Stimulated activated naive CD8-positive, alpha-beta T cell treated with anti-CD3 and anti-CD28 coated beads, Interleukin-15, Interleukin-2, amounts not matched to agents 100 ng/mL and 50 ng/mL, for 24 hours (primary cell): ENCODE results near the gene OR4D11.
"Not testable (repeated sequence)": the region's sequence is repeated elsewhere in the genome, so short reads cannot be mapped to it uniquely, and the experiment has no call there.

Experiments
- H3K27ac Mint-ChIP-seq: one replicate; pipeline ENCODE4 v1.8.0; 2021; ENCODE audit warnings: mild to moderate bottlenecking, mixed read lengths
- H3K27me3 Mint-ChIP-seq: one replicate; pipeline ENCODE4 v1.8.0; 2021; ENCODE audit warnings: mixed read lengths
- H3K36me3 Mint-ChIP-seq: one replicate; pipeline ENCODE4 v1.8.0; 2021; ENCODE audit warnings: low read depth, mixed read lengths
- H3K4me1 Mint-ChIP-seq: one replicate; pipeline ENCODE4 v1.8.0; 2021; ENCODE audit warnings: low read depth, mixed read lengths
- H3K4me3 Mint-ChIP-seq: one replicate; pipeline ENCODE4 v1.8.0; 2021; ENCODE audit warnings: mild to moderate bottlenecking, mixed read lengths
- H3K9me3 Mint-ChIP-seq: one replicate; pipeline ENCODE4 v1.8.0; 2021; ENCODE audit warnings: mixed read lengths

OR4D11 gene

DNA sequence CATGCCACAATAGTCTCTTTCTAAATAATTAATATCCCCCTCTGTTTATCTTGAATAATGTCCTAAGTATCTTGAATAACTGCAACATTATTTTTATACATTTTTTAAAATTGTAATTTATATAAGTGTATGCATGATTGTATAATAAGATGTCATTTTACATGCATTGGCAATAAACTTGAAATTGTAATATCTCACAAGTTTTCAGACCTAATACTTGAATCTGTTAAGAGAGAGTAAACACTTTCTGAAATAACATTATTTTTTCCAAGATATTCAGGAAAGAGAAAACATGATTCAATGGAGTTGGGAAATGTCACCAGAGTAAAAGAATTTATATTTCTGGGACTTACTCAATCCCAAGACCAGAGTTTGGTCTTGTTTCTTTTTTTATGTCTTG, at the start of gene OR4D11:
Gene OR4D11, plus strand, starts transcription at position 301 of the 400 bp plus-strand sequence. Its CDS starts 0 bp downstream, at position 301.
- peaks cover 4% of the 10 kb centered on the region for H3K27me3 Mint-ChIP-seq
- H3K4me3 Mint-ChIP-seq = no peak within 1 kb of the TSS
- no peaks in the 10 kb centered on the region for H3K36me3 Mint-ChIP-seq
- H3K4me1 Mint-ChIP-seq = peaks cover 4% of the 10 kb centered on the region
- no peaks in the 10 kb centered on the region for H3K9me3 Mint-ChIP-seq
- no peak within 1 kb of the TSS for H3K27ac Mint-ChIP-seq

DNA sequence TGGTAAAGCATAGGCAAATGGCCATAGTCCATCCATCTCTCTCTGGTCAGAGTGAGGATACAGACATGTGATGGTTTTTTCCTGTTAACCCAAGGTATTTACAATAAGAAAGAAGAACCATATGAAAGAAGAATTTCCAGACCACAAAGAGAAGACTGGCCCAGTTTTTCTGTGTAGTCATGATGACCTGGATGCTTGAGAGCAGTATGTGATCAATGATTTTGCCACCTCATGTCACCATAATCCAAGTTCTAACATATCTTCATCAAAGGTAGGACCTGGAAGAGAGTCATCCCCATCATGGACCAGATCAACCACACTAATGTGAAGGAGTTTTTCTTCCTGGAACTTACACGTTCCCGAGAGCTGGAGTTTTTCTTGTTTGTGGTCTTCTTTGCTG, 46.7 kb upstream of the OR4D11 start, which contains the start of gene OR4D6:
Gene OR4D6, plus strand, starts transcription at position 301 of the 400 bp plus-strand sequence. Its CDS starts 0 bp downstream, at position 301.
- H3K4me1 Mint-ChIP-seq = no peaks in the 10 kb centered on the region
- no peaks in the 10 kb centered on the region for H3K9me3 Mint-ChIP-seq
- H3K36me3 Mint-ChIP-seq = no peaks in the 10 kb centered on the region
- H3K4me3 Mint-ChIP-seq = no peak within 1 kb of the TSS
- H3K27ac Mint-ChIP-seq = no peak within 1 kb of the TSS
- peaks cover 5% of the 10 kb centered on the region for H3K27me3 Mint-ChIP-seq

GRCh38 chr11:59459916-59460315, 43.5 kb upstream of the OR4D11 start:
- Mint-ChIP-seq H3K36me3 (no peaks in the 10 kb centered on the region), H3K4me3 (no peak overlapping the region), H3K27me3 (peaks cover 5% of the 10 kb centered on the region), H3K27ac (no peak overlapping the region), H3K4me1 (no peaks in the 10 kb centered on the region), H3K9me3 (no peaks in the 10 kb centered on the region)

DNA sequence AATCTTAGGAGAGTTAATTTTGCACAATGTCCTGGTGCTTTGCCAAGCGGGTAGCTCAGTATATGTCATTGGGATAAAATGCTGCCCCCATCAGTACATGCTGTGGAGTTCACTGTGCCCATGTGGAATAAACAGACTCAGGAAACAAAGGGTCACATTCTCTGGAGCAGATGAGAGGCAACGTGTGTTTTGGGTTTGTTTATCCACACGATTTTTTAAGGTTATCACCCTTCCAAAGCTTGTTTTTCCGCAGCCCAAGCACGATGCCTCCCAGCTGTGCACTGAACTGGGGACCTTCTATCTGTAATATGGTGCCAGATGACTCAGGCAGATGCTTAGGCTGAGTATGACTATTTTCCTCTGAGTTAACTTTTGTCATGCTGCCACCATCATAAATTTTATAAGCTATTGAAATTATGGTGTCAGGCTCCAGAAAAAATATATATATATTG, 40.2 kb upstream of the OR4D11 start:
- Mint-ChIP-seq H3K4me1 (no peaks in the 10 kb centered on the region), H3K9me3 (no peaks in the 10 kb centered on the region)

DNA sequence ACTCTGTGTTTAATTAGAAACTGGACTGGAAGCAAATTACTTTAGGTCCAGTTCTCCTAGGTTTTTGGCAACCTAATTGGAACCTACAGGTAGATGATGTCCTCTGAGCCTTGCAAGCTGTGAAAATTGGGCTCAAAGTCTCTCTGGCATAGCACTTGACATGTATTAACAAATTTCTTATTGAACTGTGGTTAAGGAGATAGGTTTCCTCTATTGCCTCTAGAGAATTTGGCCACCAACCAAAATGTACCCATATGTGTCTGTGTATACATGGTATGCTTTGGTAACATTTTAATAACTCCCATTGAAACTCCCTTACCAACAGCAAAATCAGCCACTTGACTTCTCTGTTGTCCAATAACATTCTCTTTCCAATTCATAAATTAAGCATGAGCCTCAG, 30.4 kb upstream of the OR4D11 start, which contains the start of gene OR4D10:
Gene OR4D10, plus strand, starts transcription at position 301 of the 400 bp plus-strand sequence. CDS start 4,115 bp downstream, outside the sequence.
- Mint-ChIP-seq H3K9me3 (no peaks in the 10 kb centered on the region), H3K27ac (no peak within 1 kb of the TSS), H3K27me3 (peaks cover 12% of the 10 kb centered on the region), H3K4me1 (no peaks in the 10 kb centered on the region), H3K4me3 (no peak within 1 kb of the TSS), H3K36me3 (no peaks in the 10 kb centered on the region)

More for the DNA sequence above, 40.2 kb upstream of the OR4D11 start:
- Mint-ChIP-seq H3K27ac (no peak overlapping the region), H3K4me3 (no peak overlapping the region), H3K27me3 (peaks cover 5% of the 10 kb centered on the region), H3K36me3 (no peaks in the 10 kb centered on the region)

- no peaks in the 10 kb centered on the region for H3K4me1 Mint-ChIP-seq
- no peaks in the 10 kb centered on the region for H3K9me3 Mint-ChIP-seq
- H3K36me3 Mint-ChIP-seq = no peaks in the 10 kb centered on the region
- no peak overlapping the region for H3K4me3 Mint-ChIP-seq
- H3K27me3 Mint-ChIP-seq = peaks cover 12% of the 10 kb centered on the region
- H3K27ac Mint-ChIP-seq = no peak overlapping the region
These were observed 28.2 kb upstream of the OR4D11 start for GRCh38 chr11:59475176-59475575.

DNA sequence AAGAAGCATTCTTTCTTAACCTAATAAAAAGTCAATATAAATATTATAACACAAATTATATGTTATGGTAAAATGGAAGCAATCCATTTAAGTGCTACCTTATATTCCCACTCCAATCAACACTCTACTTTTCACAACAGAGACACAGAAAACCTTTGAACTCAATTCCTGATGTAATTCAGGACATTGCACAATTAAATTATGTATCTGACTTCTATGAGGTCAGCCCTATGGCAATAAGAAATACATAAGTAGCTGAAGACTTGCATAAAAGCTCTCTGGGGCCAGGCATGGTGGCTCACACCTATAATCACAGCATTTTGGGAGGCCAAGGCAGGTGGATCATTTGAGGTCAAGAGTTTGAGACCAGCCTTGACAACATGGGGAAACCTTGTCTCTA, 23.5 kb upstream of the OR4D11 start:
- no peaks in the 10 kb centered on the region for H3K4me1 Mint-ChIP-seq
- H3K36me3 Mint-ChIP-seq = no peaks in the 10 kb centered on the region
- no peak overlapping the region for H3K27ac Mint-ChIP-seq
- no peaks in the 10 kb centered on the region for H3K9me3 Mint-ChIP-seq
- H3K4me3 Mint-ChIP-seq = no peak overlapping the region
- H3K27me3 Mint-ChIP-seq = peaks cover 9% of the 10 kb centered on the region

- H3K9me3 Mint-ChIP-seq = no peaks in the 10 kb centered on the region
- H3K27me3 Mint-ChIP-seq = peaks cover 5% of the 10 kb centered on the region
- H3K36me3 Mint-ChIP-seq = no peaks in the 10 kb centered on the region
- H3K4me3 Mint-ChIP-seq = no peak overlapping the region
- no peak overlapping the region for H3K27ac Mint-ChIP-seq
- H3K4me1 Mint-ChIP-seq = no peaks in the 10 kb centered on the region
These were observed 23.0 kb upstream of the OR4D11 start for GRCh38 chr11:59480359-59480758.

- peaks cover 4% of the 10 kb centered on the region for H3K4me1 Mint-ChIP-seq
- no peak overlapping the region for H3K27ac Mint-ChIP-seq
- no peaks in the 10 kb centered on the region for H3K9me3 Mint-ChIP-seq
- H3K27me3 Mint-ChIP-seq = peaks cover 9% of the 10 kb centered on the region
- H3K36me3 Mint-ChIP-seq = no peaks in the 10 kb centered on the region
- H3K4me3 Mint-ChIP-seq = no peak overlapping the region
These were observed 1.4 kb upstream of the OR4D11 start for GRCh38 chr11:59501931-59502330.

DNA sequence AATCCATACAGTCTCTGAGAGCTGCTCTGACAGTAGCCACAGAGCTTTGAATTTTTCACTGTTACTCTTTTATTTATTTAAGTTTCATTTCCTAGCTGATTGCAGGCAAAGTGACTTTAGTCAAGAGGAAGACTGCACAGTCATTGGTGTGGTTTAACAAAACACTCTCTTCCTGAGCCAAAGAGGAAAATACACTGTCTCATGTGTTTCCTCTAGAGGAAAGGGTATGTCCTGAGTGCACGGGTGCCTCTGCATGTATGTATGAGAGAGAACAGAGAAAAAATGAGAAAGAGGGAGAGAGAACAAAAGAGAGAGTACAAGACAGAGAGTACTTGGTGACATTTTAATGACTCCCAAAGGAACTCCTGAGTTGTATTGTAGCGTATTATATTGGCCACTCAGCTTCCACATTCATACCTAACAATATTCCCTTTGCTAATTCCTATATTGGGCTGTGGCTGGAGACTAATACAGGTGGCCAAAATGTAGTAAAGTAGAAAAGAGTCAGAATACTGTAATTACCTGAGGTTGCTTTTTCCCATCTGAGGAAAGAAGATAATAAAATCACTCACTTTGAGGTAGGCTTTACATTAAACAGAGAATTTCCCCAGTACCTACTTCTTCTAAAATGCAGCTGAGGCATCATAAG, 7.7 kb downstream of the OR4D11 start, which contains the start of gene OR4D9:
Gene OR4D9, plus strand, starts transcription at position 599 of the 649 bp plus-strand sequence. CDS start 3,374 bp downstream, outside the sequence.
- Mint-ChIP-seq H3K9me3 (no peaks in the 10 kb centered on the region), H3K4me3 (no peak within 1 kb of the TSS), H3K27me3 (no peaks in the 10 kb centered on the region), H3K27ac (no peak within 1 kb of the TSS), H3K4me1 (peaks cover 16% of the 10 kb centered on the region), H3K36me3 (no peaks in the 10 kb centered on the region)

- no peak overlapping the region for H3K27ac Mint-ChIP-seq
- H3K9me3 Mint-ChIP-seq = no peaks in the 10 kb centered on the region
- no peaks in the 10 kb centered on the region for H3K36me3 Mint-ChIP-seq
- H3K27me3 Mint-ChIP-seq = no peaks in the 10 kb centered on the region
- H3K4me3 Mint-ChIP-seq = no peak overlapping the region
- peaks cover 16% of the 10 kb centered on the region for H3K4me1 Mint-ChIP-seq
These were observed 8.3 kb downstream of the OR4D11 start for GRCh38 chr11:59511675-59512074.

DNA sequence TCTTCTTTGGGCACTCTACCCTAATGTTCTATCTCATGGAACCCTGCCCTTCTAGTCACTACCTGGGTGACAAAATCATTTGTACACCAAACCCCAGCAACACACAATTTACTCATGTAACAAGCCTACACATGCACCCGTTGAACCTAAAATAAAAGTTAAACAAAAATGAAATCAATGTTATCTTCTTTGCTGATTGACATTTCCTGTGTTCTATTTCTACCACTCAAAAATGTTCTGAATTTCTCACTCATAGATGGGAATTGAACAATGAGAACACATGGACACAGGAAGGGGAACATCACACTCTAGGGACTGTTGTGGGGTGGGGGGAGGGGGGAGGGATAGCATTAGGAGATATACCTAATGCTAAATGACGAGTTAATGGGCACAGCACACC, 16.8 kb downstream of the OR4D11 start:
- not testable (repeated sequence) for H3K27me3 Mint-ChIP-seq, H3K4me3 Mint-ChIP-seq, H3K27ac Mint-ChIP-seq, H3K9me3 Mint-ChIP-seq, H3K4me1 Mint-ChIP-seq, H3K36me3 Mint-ChIP-seq

- H3K36me3 Mint-ChIP-seq = no peaks in the 10 kb centered on the region
- no peak overlapping the region for H3K27ac Mint-ChIP-seq
- H3K4me3 Mint-ChIP-seq = no peak overlapping the region
- no peaks in the 10 kb centered on the region for H3K4me1 Mint-ChIP-seq
- no peaks in the 10 kb centered on the region for H3K27me3 Mint-ChIP-seq
- no peaks in the 10 kb centered on the region for H3K9me3 Mint-ChIP-seq
These were observed 17.4 kb downstream of the OR4D11 start for GRCh38 chr11:59520741-59521140.

- Mint-ChIP-seq H3K4me3 (no peak overlapping the region), H3K9me3 (no peaks in the 10 kb centered on the region), H3K27ac (no peak overlapping the region), H3K4me1 (no peaks in the 10 kb centered on the region), H3K27me3 (no peaks in the 10 kb centered on the region), H3K36me3 (no peaks in the 10 kb centered on the region)
These were observed 20.2 kb downstream of the OR4D11 start for GRCh38 chr11:59523541-59523940.

DNA sequence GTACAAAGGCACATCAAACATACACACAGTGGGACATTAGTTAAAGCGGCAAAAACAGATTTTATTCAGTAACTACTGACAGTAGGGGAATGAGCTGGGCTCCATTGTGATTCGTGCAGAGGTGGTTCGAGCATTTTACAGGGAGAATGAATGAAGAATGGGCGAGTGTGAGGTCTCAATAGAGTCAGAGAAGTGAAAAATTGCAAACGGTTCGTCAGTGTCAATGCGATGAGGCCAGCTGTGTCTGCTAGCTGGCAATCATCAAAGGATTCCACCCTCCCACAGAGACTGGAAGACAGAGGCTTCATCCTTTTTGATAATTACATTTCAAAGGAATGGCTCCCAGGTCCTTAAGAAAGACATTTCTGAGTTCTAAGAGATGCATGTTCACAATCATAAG, 25.3 kb downstream of the OR4D11 start:
- H3K27ac Mint-ChIP-seq = no peak overlapping the region
- H3K9me3 Mint-ChIP-seq = no peaks in the 10 kb centered on the region
- H3K27me3 Mint-ChIP-seq = peaks cover 5% of the 10 kb centered on the region
- no peak overlapping the region for H3K4me3 Mint-ChIP-seq
- H3K36me3 Mint-ChIP-seq = no peaks in the 10 kb centered on the region
- H3K4me1 Mint-ChIP-seq = no peaks in the 10 kb centered on the region

DNA sequence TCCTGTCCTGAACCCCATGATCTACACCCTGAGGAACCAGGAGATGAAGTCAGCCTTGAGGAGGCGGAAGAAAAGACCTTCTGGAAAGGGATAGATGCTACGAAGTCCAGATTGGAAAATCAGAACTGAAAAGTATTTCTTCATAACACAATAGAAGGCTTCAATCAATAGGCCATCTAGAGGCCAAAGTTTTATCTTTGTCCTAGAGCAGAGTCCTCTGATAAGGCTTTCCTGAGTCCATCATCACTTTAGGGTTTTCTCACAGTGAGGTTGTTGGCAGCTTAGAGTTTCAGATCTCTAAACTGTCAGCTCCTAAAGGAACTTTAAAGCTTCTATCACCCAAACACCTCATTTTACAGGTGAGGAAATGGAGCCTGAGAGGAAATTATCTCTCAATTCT, 29.2 kb downstream of the OR4D11 start:
- Mint-ChIP-seq H3K36me3 (no peaks in the 10 kb centered on the region), H3K4me1 (peaks cover 8% of the 10 kb centered on the region), H3K27me3 (peaks cover 5% of the 10 kb centered on the region), H3K4me3 (no peak overlapping the region), H3K9me3 (no peaks in the 10 kb centered on the region), H3K27ac (no peak overlapping the region)
